ENCODE results near the gene RBKS. TPM values are rescaled to one million over a fixed set of nuclear protein-coding genes. Genes with fewer than 3 reads are reported as not detected.

The RBKS gene
- polyA plus RNA-seq, 1 of the 3 experiments (the other 2 are of a cell fraction): 7.4 TPM

DNA sequence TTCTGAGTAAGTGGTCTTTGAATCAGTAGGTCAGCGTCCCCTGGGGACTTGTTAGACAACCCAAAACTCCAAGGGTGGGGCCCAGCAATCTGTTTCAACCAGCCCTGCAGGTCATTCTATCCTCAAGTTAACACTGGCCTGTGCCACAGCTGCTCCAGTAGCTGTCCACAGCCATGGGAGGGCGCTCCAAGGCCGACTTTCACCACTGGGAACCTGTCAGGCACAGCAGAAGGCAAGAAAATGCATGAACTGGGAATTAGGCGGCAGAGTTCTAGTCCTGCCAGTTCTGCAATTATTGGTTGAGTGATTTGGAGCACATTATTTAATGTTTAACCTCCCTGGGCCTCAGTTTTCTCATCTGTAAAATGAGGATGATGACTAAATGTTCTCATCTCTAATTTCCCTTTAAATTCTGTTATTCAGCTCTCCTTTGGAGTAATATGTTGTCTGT lies 136.0 kb downstream of the RBKS start (continued):
- TF ChIP-seq REST (IDR thresholded peaks at IDR 0.05; ENCODE audit: low read depth, low read length): no peak
- TF ChIP-seq NRF1 (IDR thresholded peaks at IDR 0.05; ENCODE audit: low read depth, low read length): no peak
- TF ChIP-seq FOXM1 (IDR thresholded peaks at IDR 0.05; ENCODE audit: low read depth): no peak
- TF ChIP-seq, protein P1, sequence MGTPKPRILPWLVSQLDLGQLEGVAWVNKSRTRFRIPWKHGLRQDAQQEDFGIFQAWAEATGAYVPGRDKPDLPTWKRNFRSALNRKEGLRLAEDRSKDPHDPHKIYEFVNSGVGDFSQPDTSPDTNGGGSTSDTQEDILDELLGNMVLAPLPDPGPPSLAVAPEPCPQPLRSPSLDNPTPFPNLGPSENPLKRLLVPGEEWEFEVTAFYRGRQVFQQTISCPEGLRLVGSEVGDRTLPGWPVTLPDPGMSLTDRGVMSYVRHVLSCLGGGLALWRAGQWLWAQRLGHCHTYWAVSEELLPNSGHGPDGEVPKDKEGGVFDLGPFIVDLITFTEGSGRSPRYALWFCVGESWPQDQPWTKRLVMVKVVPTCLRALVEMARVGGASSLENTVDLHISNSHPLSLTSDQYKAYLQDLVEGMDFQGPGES (IDR thresholded peaks at IDR 0.05; ENCODE audit: low read depth, low read length): no peak
- TF ChIP-seq RFX5 (IDR thresholded peaks at IDR 0.05; ENCODE audit: low read length): no peak
- no peak for TF ChIP-seq GABPA (IDR thresholded peaks at IDR 0.05; ENCODE audit: low read depth)
- no peak for TF ChIP-seq MXI1 (IDR thresholded peaks at IDR 0.05; ENCODE audit: low read depth, low read length)
- TF ChIP-seq SIN3A (IDR thresholded peaks at IDR 0.05; ENCODE audit: borderline replicate concordance, low read depth, low read length): peak; percentile 73
- TF ChIP-seq EZH2phosphoT487 (IDR thresholded peaks at IDR 0.05; ENCODE audit: borderline replicate concordance, low read depth): no peak
- TF ChIP-seq ELF1 (IDR thresholded peaks at IDR 0.05): no peak
- peak; percentile 39 for TF ChIP-seq CHD2 (IDR thresholded peaks at IDR 0.05; ENCODE audit: low read length, partially characterized antibody)
- no peak for TF ChIP-seq EP300 (IDR thresholded peaks at IDR 0.05; ENCODE audit: borderline replicate concordance in 1 of 2, low read depth in 1 of 2, low read length in 1 of 2)
- no peak for TF ChIP-seq FOSL2 (IDR thresholded peaks at IDR 0.05; ENCODE audit: borderline replicate concordance, low read depth)
- TF ChIP-seq YY1 (IDR thresholded peaks at IDR 0.05; ENCODE audit: low read depth): no peak

GRCh38 chr2:27752551-27753237 lies 137.5 kb downstream of the RBKS start:
- 92% methylated on average over 15 of the region's 16 CpGs for WGBS (ENCODE audit: low lambda C conversion rate)
- H3K4me3 ChIP-seq (ENCODE audit: low read depth in 2 of 2, low read length in 1 of 2): no peak overlapping the region
- H3K9me3 ChIP-seq: no peaks in the 10 kb centered on the region
- no peaks in the 10 kb centered on the region for H3F3A ChIP-seq (replicated peaks; ENCODE audit: insufficient read depth)
- no peak overlapping the region for H3K9ac ChIP-seq
- no peaks in the 10 kb centered on the region for H4K20me1 ChIP-seq (ENCODE audit: insufficient read depth)
- H3K9me2 ChIP-seq: no peaks in the 10 kb centered on the region
- no peaks in the 10 kb centered on the region for H3K79me2 ChIP-seq (ENCODE audit: insufficient read depth)
- H2AFZ ChIP-seq (ENCODE audit: low read depth): no peak overlapping the region
- no peak for DNase-seq
- no peaks in the 10 kb centered on the region for H3K4me1 ChIP-seq (ENCODE audit: control insufficient read depth in 1 of 2, insufficient read depth in 2 of 2, low read depth in 1 of 2, low read length in 1 of 2)
- H3K27me3 ChIP-seq (ENCODE audit: insufficient read depth): no peaks in the 10 kb centered on the region
- no peak overlapping the region for H3K27ac ChIP-seq (ENCODE audit: low read depth in 2 of 2, low read length in 1 of 2)
- ChIA-PET CTCF (interaction anchor here (0.6 to 4.5 kb wide), 13 partner anchors 9 to 804 kb away, joined by 3 to 53 read pairs (median 8); no protein-coding TSS in a partner anchor), POLR2A (interaction anchor here (1.0 kb wide), 1 partner anchor 18 kb away, joined by 3 read pairs; no protein-coding TSS in a partner anchor)
- H3K36me3 ChIP-seq (replicated peaks in 1 of 2; ENCODE audit: control insufficient read depth in 1 of 2, insufficient read depth in 2 of 2, low read length in 1 of 2): peaks cover 0 to 3% of the 10 kb centered on the region in 2 experiments
- no peak overlapping the region for H3K4me2 ChIP-seq
- TF ChIP-seq ELF1 (IDR thresholded peaks at IDR 0.05): no peak
- TF ChIP-seq MEF2A (IDR thresholded peaks at IDR 0.05; ENCODE audit: borderline replicate concordance, low read depth): no peak
- no peak for TF ChIP-seq RCOR1 (IDR thresholded peaks at IDR 0.05; ENCODE audit: low read length)
- no peak for TF ChIP-seq RAD21 (IDR thresholded peaks at IDR 0.05; ENCODE audit: low read length)
- TF ChIP-seq YY1 (IDR thresholded peaks at IDR 0.05; ENCODE audit: low read depth): no peak
- TF ChIP-seq RXRA (IDR thresholded peaks at IDR 0.05; ENCODE audit: borderline replicate concordance, low read depth): no peak
- TF ChIP-seq RFX5 (IDR thresholded peaks at IDR 0.05; ENCODE audit: low read length): no peak
- no peak for TF ChIP-seq TEAD4 (IDR thresholded peaks at IDR 0.05; ENCODE audit: borderline replicate concordance, insufficient read depth)
- TF ChIP-seq REST (IDR thresholded peaks at IDR 0.05; ENCODE audit: low read depth, low read length): no peak
- TF ChIP-seq, protein P1 (IDR thresholded peaks at IDR 0.05; ENCODE audit: low read depth, low read length): no peak

Data from SK-N-SH (cell line).